GM10266 (cell line): ENCODE data around the gene FGD6.

Experiments
- DNase-seq: peaks from one replicate; pipeline ENCODE4 v3.0.0; 2012; ENCODE audit errors: extremely low spot score
- TF ChIP-seq, protein P1 (sequence below): IDR thresholded peaks from 2 replicates; pipeline ENCODE4 v1.5.1; 2012; ENCODE audit warnings: mild to moderate bottlenecking, low read depth; ENCODE audit not compliant: control insufficient read depth, insufficient read depth; ENCODE audit errors: missing control alignments

Gene FGD6

DNA sequence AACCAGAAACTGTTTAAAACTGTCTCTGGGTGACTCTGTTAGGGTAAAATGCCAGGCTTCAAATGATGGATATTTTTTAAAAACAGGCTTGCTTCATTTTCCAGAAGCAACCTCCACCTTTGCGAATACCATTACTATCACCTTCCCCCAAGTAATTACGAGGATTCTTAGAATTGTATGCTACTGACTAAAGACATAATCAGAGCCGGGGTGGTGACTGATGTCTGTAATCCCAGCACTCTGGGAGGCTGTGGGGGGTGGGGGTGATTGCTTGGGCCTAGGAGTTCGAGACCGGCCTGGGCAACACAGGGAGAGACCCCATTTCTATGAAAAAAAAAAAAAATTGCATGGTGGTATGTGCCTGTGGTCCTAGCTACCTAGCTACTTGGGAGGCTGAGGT, 38.3 kb downstream of the FGD6 start:
- TF ChIP-seq, protein P1, sequence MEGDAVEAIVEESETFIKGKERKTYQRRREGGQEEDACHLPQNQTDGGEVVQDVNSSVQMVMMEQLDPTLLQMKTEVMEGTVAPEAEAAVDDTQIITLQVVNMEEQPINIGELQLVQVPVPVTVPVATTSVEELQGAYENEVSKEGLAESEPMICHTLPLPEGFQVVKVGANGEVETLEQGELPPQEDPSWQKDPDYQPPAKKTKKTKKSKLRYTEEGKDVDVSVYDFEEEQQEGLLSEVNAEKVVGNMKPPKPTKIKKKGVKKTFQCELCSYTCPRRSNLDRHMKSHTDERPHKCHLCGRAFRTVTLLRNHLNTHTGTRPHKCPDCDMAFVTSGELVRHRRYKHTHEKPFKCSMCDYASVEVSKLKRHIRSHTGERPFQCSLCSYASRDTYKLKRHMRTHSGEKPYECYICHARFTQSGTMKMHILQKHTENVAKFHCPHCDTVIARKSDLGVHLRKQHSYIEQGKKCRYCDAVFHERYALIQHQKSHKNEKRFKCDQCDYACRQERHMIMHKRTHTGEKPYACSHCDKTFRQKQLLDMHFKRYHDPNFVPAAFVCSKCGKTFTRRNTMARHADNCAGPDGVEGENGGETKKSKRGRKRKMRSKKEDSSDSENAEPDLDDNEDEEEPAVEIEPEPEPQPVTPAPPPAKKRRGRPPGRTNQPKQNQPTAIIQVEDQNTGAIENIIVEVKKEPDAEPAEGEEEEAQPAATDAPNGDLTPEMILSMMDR: no peak
- DNase-seq: no peak

DNA sequence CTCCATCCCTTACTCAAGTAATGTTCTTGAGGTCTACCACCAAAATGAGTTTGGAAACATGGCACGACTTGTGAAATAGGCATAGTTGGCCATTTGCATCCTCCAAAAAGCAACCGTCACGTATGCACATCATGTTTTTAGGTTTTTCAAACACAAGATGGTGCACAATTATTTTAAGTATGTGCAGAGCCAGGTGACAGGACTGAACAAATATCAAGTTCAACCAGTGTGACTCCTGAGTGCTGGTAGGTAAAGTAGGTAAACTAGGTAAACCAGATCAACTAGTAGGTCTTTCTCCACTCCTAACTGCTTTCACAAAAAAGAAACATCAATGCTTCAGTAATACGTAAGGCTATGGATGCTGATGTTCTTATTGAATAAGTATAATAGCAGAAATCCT, 39.1 kb downstream of the FGD6 start:
- TF ChIP-seq, protein P1: no peak
- no peak for DNase-seq

GRCh38 chr12:95177201-95177768, 40.0 kb downstream of the FGD6 start:
- DNase-seq: no peak
- TF ChIP-seq, protein P1: no peak

DNA sequence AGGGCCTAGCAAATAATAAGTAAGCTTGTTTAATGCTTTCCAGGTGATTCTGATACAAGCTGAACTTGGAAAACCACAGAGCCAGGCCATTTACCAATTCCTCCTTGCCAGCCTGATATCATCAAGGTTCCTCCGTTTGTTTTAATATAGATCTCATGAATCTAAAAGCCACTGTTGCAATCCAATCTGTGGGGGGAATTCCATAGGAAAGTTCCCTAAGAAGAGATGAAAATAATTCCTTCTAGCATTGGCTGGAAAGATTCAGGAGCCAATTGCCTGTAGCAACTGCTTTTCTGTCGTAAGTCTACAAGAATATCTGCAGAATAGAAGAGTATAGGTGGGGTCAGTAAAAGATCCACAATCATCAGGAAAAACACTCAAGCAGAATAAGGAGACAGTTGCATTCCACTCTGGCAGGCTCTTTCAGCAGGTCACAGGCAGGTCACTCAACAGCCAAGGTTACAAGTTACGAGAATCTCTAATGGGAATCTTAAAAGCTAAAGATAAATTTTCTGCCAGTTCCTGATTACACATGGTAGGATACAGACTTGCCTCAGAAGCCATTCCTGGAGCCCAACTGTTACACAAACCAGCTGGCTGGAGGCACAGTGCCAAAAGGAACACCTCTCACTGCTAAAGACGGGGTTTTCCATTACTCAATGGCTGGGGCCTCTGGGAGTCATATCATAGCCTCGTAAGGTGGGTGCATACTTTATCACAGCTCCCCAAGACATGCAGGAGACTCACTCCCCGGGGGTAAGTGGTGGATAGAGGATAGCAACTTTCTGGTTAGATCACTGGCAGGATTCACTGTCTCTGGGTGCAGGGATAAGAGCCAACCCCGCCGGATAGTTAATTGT, 43.6 kb downstream of the FGD6 start:
- TF ChIP-seq, protein P1: no peak
- no peak for DNase-seq

DNA sequence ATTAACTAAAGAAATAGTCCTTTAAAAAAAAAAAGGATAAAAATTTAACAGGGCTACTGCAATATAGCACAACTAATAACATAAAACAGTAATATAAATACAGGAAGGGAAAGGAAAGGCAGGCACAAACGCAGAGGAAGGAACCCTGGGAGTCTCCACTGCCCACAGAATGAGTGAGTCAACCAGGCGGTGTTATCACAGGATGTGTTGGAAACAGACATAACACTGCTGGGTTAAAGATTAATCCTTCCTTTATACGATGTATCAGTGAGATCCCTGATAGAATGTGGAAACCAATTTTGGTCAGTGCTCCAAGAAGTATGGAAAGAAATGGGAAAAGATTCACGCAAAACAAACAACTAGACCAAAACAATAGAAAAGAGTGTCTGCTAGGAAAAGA, 47.9 kb downstream of the FGD6 start:
- TF ChIP-seq, protein P1: no peak
- DNase-seq: no peak

GRCh38 chr12:95168746-95169145, 48.5 kb downstream of the FGD6 start:
- no peak for DNase-seq
- TF ChIP-seq, protein P1: no peak

- DNase-seq: no peak
- TF ChIP-seq, protein P1: no peak
These were observed 52.6 kb downstream of the FGD6 start for GRCh38 chr12:95164656-95165055.
